HEK293 (cell line): Measurements from ENCODE around the gene ZEB2.

Experiments used
- CTCF ChIA-PET: fragments of 350-600 bp; formaldehyde crosslinking; extraction: SDS; loops from one replicate; lab custom pipeline; 2021; ENCODE audit warnings: antibody characterized with exemption; lab: Yijun Ruan, JAX
- POLR2A ChIA-PET: fragments of 300-600 bp; formaldehyde crosslinking; extraction: SDS; loops from one replicate; lab custom pipeline; 2020; ENCODE audit warnings: antibody characterized with exemption, inconsistent platforms; lab: Yijun Ruan, JAX
- H3K27ac ChIP-seq: fragments of 200-500 bp; sonication (Bioruptor generic); 2 replicates; pipeline ENCODE4 v1.5.1; 2014; ENCODE audit warnings: low read depth, low read length, control low read depth, inconsistent platforms; ENCODE audit errors: extremely low read depth
- H3K36me3 ChIP-seq, 2 experiments: fragments of 200-500 bp in 1 of 2; sonication (Bioruptor generic) in 1 of 2; 1 replicate in 1 of 2; 2 replicates in 1 of 2; pipeline ENCODE4 v1.5.1; 2014 to 2017; ENCODE audit warnings: inconsistent platforms in 2 of 2, low read length in 2 of 2; ENCODE audit not compliant: control insufficient read depth in 2 of 2, insufficient read depth in 1 of 2
- H3K4me1 ChIP-seq: fragments of 200-500 bp; sonication (Bioruptor generic); 2 replicates; pipeline ENCODE4 v1.5.1; 2014; ENCODE audit warnings: mild to moderate bottlenecking, low read length, inconsistent platforms; ENCODE audit not compliant: control insufficient read depth, insufficient read depth
- H3K4me3 ChIP-seq: 2 replicates; pipeline ENCODE4 v1.5.1; 2011; ENCODE audit warnings: low read depth, mild to moderate bottlenecking, control low read depth, low read length, moderate library complexity
- H3K9me3 ChIP-seq: fragments of 200-500 bp; sonication (Bioruptor generic); 2 replicates; pipeline ENCODE4 v1.5.1; 2014; ENCODE audit warnings: low read depth, low read length, inconsistent platforms; ENCODE audit not compliant: control insufficient read depth, insufficient read depth
- GLIS2 ChIP-seq: fragments of 450-650 bp; formaldehyde crosslinking; IDR thresholded peaks from 2 replicates; pipeline ENCODE4 v1.5.1; 2016; ENCODE audit warnings: missing biosample characterization, missing genetic modification characterization
- MEIS1 ChIP-seq: sonication (generic); formaldehyde crosslinking; IDR thresholded peaks from 2 replicates; pipeline ENCODE4 v1.8.1; 2022; ENCODE audit warnings: missing genetic modification reagents, mild to moderate bottlenecking, borderline replicate concordance
- OVOL3 ChIP-seq: fragments of 450-650 bp; formaldehyde crosslinking; IDR thresholded peaks from 2 replicates; pipeline ENCODE4 v1.5.1; 2016; ENCODE audit warnings: missing biosample characterization, missing genetic modification characterization
- ZBTB49 ChIP-seq: fragments of 450-650 bp; formaldehyde crosslinking; IDR thresholded peaks from 2 replicates; pipeline ENCODE4 v1.5.1; 2016; ENCODE audit warnings: missing biosample characterization, missing genetic modification characterization, low read depth
- ZFP41 ChIP-seq: fragments of 450-650 bp; formaldehyde crosslinking; IDR thresholded peaks from 2 replicates; pipeline ENCODE4 v1.5.1; 2016; ENCODE audit warnings: missing biosample characterization, missing genetic modification characterization, borderline replicate concordance
- ZNF138 ChIP-seq: fragments of 450-650 bp; formaldehyde crosslinking; IDR thresholded peaks from 2 replicates; pipeline ENCODE4 v1.5.1; 2016; ENCODE audit warnings: missing biosample characterization, missing genetic modification characterization, borderline replicate concordance
- ZNF23 ChIP-seq: fragments of 450-650 bp; formaldehyde crosslinking; IDR thresholded peaks from 2 replicates; pipeline ENCODE4 v1.5.1; 2016; ENCODE audit warnings: missing biosample characterization, missing genetic modification characterization, borderline replicate concordance
- ZNF292 ChIP-seq: fragments of 450-650 bp; formaldehyde crosslinking; IDR thresholded peaks from 2 replicates; pipeline ENCODE4 v1.5.1; 2016; ENCODE audit warnings: low read depth, missing biosample characterization, missing genetic modification characterization, borderline replicate concordance
- ZNF302 ChIP-seq: fragments of 450-650 bp; formaldehyde crosslinking; IDR thresholded peaks from 2 replicates; pipeline ENCODE4 v1.5.1; 2016; ENCODE audit warnings: missing biosample characterization, missing genetic modification characterization, low read depth
- ZNF518A ChIP-seq: fragments of 450-650 bp; formaldehyde crosslinking; conservative IDR thresholded peaks from 2 replicates; pipeline ENCODE4 v1.5.1; 2016; ENCODE audit warnings: low read depth, missing biosample characterization, missing genetic modification characterization
- ZNF544 ChIP-seq: fragments of 450-650 bp; formaldehyde crosslinking; IDR thresholded peaks from 2 replicates; pipeline ENCODE4 v1.5.0; 2017; ENCODE audit warnings: missing biosample characterization, missing genetic modification characterization
- ZNF549 ChIP-seq: fragments of 450-650 bp; IDR thresholded peaks from 2 replicates; pipeline ENCODE4 v1.5.1; 2018; ENCODE audit warnings: missing biosample characterization, missing genetic modification characterization, mild to moderate bottlenecking, inconsistent platforms, moderate library complexity
- ZNF585B ChIP-seq: fragments of 450-650 bp; formaldehyde crosslinking; IDR thresholded peaks from 2 replicates; pipeline ENCODE4 v1.5.1; 2016; ENCODE audit warnings: missing biosample characterization, missing genetic modification characterization
- ZNF654 ChIP-seq: fragments of 450-650 bp; formaldehyde crosslinking; IDR thresholded peaks from 2 replicates; pipeline ENCODE4 v1.5.1; 2016; ENCODE audit warnings: low read depth, missing biosample characterization, missing genetic modification characterization
- ZNF670 ChIP-seq: fragments of 450-650 bp; formaldehyde crosslinking; IDR thresholded peaks from 2 replicates; pipeline ENCODE4 v1.5.1; 2016; ENCODE audit warnings: missing biosample characterization, missing genetic modification characterization, low read depth
- ZNF701 ChIP-seq: fragments of 450-650 bp; formaldehyde crosslinking; IDR thresholded peaks from 2 replicates; pipeline ENCODE4 v1.5.1; 2016; ENCODE audit warnings: missing biosample characterization, missing genetic modification characterization
- ZNF776 ChIP-seq: fragments of 450-650 bp; formaldehyde crosslinking; IDR thresholded peaks from 2 replicates; pipeline ENCODE4 v1.5.0; 2017; ENCODE audit warnings: missing biosample characterization, missing genetic modification characterization, borderline replicate concordance
- ZNF843 ChIP-seq: fragments of 450-650 bp; formaldehyde crosslinking; IDR thresholded peaks from 2 replicates; pipeline ENCODE4 v1.5.1; 2016; ENCODE audit warnings: missing biosample characterization, missing genetic modification characterization
- ZSCAN30 ChIP-seq: fragments of 450-650 bp; IDR thresholded peaks from 2 replicates; pipeline ENCODE4 v1.5.1; 2018; ENCODE audit warnings: missing biosample characterization, mild to moderate bottlenecking, missing genetic modification characterization, moderate library complexity
- ZSCAN4 ChIP-seq: fragments of 450-650 bp; formaldehyde crosslinking; IDR thresholded peaks from 2 replicates; pipeline ENCODE4 v1.5.1; 2017; ENCODE audit warnings: missing biosample characterization, missing genetic modification characterization
- TF ChIP-seq, protein P1 (sequence below): fragments of 450-650 bp; formaldehyde crosslinking; IDR thresholded peaks from 2 replicates; pipeline ENCODE4 v1.5.1; 2016; ENCODE audit warnings: missing biosample characterization, missing genetic modification characterization

The ZEB2 gene

GRCh38 chr2:144346229-144346628 is 173.7 kb downstream of the ZEB2 start (continued):
- TF ChIP-seq ZNF518A (tag by site-specific recombination): no peak
- TF ChIP-seq GLIS2 (tag by site-specific recombination): no peak
- TF ChIP-seq MEIS1 (CRISPR knock-in tag): no peak
- no peak for TF ChIP-seq ZFP41 (tag by site-specific recombination)
- TF ChIP-seq ZNF585B (tag by site-specific recombination): no peak
- TF ChIP-seq ZNF843 (tag by site-specific recombination): no peak
- TF ChIP-seq, all 188 proteins: peak for 0

GRCh38 chr2:144343145-144343544 is 176.8 kb downstream of the ZEB2 start:
- ChIA-PET CTCF (interaction anchor here (1.3 kb wide), 1 partner anchor 10 kb away, joined by 5 read pairs; no protein-coding TSS in a partner anchor), POLR2A (no interaction called here)
- Histone ChIP-seq H3K4me3 (no peak overlapping the region), H3K36me3 (no peaks in the 10 kb centered on the region), H3K4me1 (no peaks in the 10 kb centered on the region), H3K9me3 (no peaks in the 10 kb centered on the region), H3K27ac (no peak overlapping the region)
- no peak for TF ChIP-seq ZNF23
- TF ChIP-seq ZNF138 (tag by site-specific recombination): no peak
- TF ChIP-seq ZNF701 (tag by site-specific recombination): no peak
- TF ChIP-seq ZNF549 (tag by site-specific recombination): no peak
- no peak for TF ChIP-seq ZSCAN4 (tag by site-specific recombination)
- TF ChIP-seq ZNF518A (tag by site-specific recombination): no peak
- TF ChIP-seq ZNF776 (tag by site-specific recombination): no peak
- no peak for TF ChIP-seq ZSCAN30
- TF ChIP-seq, protein P1, sequence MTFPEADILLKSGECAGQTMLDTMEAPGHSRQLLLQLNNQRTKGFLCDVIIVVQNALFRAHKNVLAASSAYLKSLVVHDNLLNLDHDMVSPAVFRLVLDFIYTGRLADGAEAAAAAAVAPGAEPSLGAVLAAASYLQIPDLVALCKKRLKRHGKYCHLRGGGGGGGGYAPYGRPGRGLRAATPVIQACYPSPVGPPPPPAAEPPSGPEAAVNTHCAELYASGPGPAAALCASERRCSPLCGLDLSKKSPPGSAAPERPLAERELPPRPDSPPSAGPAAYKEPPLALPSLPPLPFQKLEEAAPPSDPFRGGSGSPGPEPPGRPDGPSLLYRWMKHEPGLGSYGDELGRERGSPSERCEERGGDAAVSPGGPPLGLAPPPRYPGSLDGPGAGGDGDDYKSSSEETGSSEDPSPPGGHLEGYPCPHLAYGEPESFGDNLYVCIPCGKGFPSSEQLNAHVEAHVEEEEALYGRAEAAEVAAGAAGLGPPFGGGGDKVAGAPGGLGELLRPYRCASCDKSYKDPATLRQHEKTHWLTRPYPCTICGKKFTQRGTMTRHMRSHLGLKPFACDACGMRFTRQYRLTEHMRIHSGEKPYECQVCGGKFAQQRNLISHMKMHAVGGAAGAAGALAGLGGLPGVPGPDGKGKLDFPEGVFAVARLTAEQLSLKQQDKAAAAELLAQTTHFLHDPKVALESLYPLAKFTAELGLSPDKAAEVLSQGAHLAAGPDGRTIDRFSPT (tag by site-specific recombination): no peak
- no peak for TF ChIP-seq ZNF302
- TF ChIP-seq OVOL3 (tag by site-specific recombination): no peak
- TF ChIP-seq ZBTB49 (tag by site-specific recombination): no peak
- TF ChIP-seq ZNF654 (tag by site-specific recombination): no peak
- no peak for TF ChIP-seq ZNF670 (tag by site-specific recombination)
- no peak for TF ChIP-seq ZNF544 (tag by site-specific recombination)
- no peak for TF ChIP-seq ZNF292 (tag by site-specific recombination)
